GM10266 (cell line): ENCODE measurements around the gene CLCN3.

Source experiments
- DNase-seq: peaks from one replicate; pipeline ENCODE4 v3.0.0; 2012; ENCODE audit errors: extremely low spot score
- TF ChIP-seq, protein P1 (sequence below): IDR thresholded peaks from 2 replicates; pipeline ENCODE4 v1.5.1; 2012; ENCODE audit warnings: mild to moderate bottlenecking, low read depth; ENCODE audit not compliant: control insufficient read depth, insufficient read depth; ENCODE audit errors: missing control alignments

CLCN3 gene

DNA sequence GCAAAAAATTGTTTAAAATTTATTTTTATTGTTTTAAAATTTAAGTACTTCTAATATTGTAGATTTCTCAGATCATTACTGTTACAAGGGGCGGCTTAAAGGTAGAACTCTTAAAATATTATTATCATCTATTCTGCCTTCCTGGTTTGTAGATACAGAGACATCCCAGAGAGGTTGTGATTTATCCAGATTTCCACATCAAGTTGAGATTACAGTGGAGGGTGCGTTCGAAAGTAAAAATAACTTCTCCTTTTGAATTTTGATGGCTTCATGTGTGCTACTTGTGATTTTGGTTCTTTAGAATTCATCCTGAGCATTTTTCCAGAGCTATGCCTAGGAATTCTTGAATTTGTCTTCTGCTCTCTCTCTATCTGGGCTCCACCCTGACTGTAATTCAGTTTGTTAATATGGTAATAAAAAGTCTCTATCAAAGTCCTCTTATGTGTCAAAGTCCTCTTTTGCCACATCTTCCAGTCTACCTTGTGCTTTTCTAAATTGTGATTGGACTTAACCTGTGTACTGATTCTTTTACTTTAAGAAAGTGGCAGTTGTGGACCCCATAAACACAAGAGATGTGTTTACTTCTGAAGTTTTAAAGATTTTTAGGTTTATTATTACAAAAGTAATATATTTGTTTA is 37.2 kb downstream of the CLCN3 start:
- no peak for DNase-seq
- TF ChIP-seq, protein P1, sequence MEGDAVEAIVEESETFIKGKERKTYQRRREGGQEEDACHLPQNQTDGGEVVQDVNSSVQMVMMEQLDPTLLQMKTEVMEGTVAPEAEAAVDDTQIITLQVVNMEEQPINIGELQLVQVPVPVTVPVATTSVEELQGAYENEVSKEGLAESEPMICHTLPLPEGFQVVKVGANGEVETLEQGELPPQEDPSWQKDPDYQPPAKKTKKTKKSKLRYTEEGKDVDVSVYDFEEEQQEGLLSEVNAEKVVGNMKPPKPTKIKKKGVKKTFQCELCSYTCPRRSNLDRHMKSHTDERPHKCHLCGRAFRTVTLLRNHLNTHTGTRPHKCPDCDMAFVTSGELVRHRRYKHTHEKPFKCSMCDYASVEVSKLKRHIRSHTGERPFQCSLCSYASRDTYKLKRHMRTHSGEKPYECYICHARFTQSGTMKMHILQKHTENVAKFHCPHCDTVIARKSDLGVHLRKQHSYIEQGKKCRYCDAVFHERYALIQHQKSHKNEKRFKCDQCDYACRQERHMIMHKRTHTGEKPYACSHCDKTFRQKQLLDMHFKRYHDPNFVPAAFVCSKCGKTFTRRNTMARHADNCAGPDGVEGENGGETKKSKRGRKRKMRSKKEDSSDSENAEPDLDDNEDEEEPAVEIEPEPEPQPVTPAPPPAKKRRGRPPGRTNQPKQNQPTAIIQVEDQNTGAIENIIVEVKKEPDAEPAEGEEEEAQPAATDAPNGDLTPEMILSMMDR, result no peak

- DNase-seq, result no peak
- TF ChIP-seq, protein P1, result no peak
Observed at GRCh38 chr4:169658196-169658595, 37.8 kb downstream of the CLCN3 start.

GRCh38 chr4:169658975-169659715 is 38.8 kb downstream of the CLCN3 start:
- TF ChIP-seq, protein P1, result no peak
- DNase-seq, result no peak

DNA sequence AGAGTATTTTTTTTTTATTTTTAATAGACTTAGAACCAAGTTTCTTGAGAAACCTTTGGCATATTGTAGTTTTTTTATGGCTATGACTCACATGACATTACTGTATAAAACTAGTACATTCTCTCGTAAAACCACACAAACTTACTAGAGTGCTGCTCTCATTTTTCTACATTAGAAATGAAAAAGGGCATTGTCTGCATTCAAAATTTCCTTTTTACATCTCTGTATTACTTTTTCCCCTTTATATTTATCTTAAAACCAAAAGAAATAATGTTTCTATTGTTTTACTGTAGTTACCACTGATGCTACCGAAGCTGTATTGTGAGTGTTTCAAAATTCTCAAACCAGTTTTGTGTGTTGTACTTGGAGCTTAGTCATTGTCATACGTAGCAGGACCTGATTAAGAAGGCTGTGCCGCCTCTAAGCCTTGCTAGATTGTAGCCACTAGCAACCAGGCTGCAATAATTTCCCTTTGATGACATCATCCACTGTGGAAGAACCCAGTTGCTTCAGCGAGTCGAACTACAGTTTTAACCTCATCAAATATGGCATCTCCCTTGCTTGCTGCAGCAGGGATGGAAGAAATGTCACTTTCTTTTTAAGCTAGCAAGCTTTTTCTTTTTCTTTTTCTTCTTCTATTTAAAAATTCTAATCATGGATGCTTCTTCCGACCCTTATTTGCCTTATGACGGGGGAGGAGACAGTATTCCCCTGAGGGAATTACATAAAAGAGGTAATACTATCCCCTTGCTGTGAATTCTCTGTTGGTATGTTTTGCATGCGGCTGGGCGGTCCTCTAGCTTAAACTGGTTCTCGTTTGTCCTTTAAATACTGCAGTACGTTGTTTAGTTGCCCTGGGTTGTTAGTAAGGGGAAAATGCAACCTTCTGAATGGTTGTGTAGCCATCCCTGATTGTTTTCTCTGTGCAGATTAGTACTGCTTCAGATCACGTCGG is 39.6 kb downstream of the CLCN3 start:
- peak; percentile 56 for DNase-seq
- TF ChIP-seq, protein P1, result no peak

GRCh38 chr4:169660929-169661328 is 40.6 kb downstream of the CLCN3 start:
- TF ChIP-seq, protein P1, result no peak
- no peak for DNase-seq

- TF ChIP-seq, protein P1, result no peak
- no peak for DNase-seq
Observed at GRCh38 chr4:169661761-169662160, 41.4 kb downstream of the CLCN3 start.
